Body of pancreas (tissue), 4 donors: ENCODE measurements around the gene SIPA1L3. TPM values are rescaled to one million over a fixed set of nuclear protein-coding genes. Genes with fewer than 3 reads are reported as not detected.

Source experiments
- ATAC-seq: fragments of 150-250 bp; one replicate; pipeline ENCODE4 v1.9.1; 2016
- DNase-seq, 4 donors: peaks; one replicate each; pipeline ENCODE4 v3.0.0-alpha.2; 2019
- H3K27ac ChIP-seq, 4 donors: fragments of 200-600 bp; sonication (generic); 1 replicate in 3 of 4; 2 replicates in 1 of 4; pipeline versions ENCODE4 v1.5.1 to v1.6.1; 2016 to 2019; ENCODE audit warnings: mild to moderate bottlenecking in 1 of 4, mixed read lengths in 1 of 4, moderate library complexity in 1 of 4
- H3K27me3 ChIP-seq, 2 donors: fragments of 200-600 bp; sonication (generic); one replicate each; pipeline ENCODE4 v1.6.0; 2016; ENCODE audit warnings: mild to moderate bottlenecking in 1 of 2
- H3K36me3 ChIP-seq, 2 donors: fragments of 200-600 bp; sonication (generic); replicated peaks in 1 of 2; 2 replicates each; pipeline ENCODE4 v1.5.1; 2016; ENCODE audit warnings: low read depth in 2 of 2; ENCODE audit not compliant: insufficient read depth in 1 of 2
- H3K4me1 ChIP-seq: fragments of 200-600 bp; sonication (generic); one replicate; pipeline ENCODE4 v1.6.0; 2016
- H3K4me3 ChIP-seq, 2 donors: fragments of 200-600 bp; sonication (generic); 1 replicate in 1 of 2; 2 replicates in 1 of 2; pipeline ENCODE4 v1.5.1; 2016 to 2019
- H3K9me3 ChIP-seq, 3 donors: fragments of 200-600 bp; sonication (generic); 1 replicate in 2 of 3; 2 replicates in 1 of 3; pipeline ENCODE4 v1.5.1; 2016
- CTCF ChIP-seq, 7 experiments: fragments of 450-650 bp in 4 of 7; fragments of 200-600 bp in 3 of 7; sonication (generic) in 3 of 7; IDR thresholded peaks; one replicate each; pipeline ENCODE4 v1.5.1; 2016 to 2019; ENCODE audit warnings: antibody characterized with exemption in 7 of 7
- POLR2A ChIP-seq, 3 donors: fragments of 450-650 bp; IDR thresholded peaks; one replicate each; pipeline ENCODE4 v1.6.1; 2016; ENCODE audit warnings: antibody characterized with exemption in 3 of 3, mild to moderate bottlenecking in 2 of 3
- WGBS, 2 donors: methylation state at CpG; one replicate each; pipeline ENCODE4 v1.1.5; 2017; 5-methylcytosine and 5-hydroxymethylcytosine counted together
- intact Hi-C: fragments of 100-400 bp; cut with DNase I; formaldehyde crosslinking; loops from one replicate; pipeline ENCODE4 v1.15.1; 2023
- total RNA-seq, 2 donors: library from RNA; depleted of rRNA; stranded (reverse); fragments of >200 nt; gene quantifications; one replicate each; pipeline ENCODE4 v1.1.0, GENCODE V29; 2016

The SIPA1L3 gene
- total RNA-seq, 2 donors from 2014 or later: 41.5 to 62.0 TPM

- no peaks in the 10 kb centered on the region for H3K27me3 ChIP-seq
- no peaks in the 10 kb centered on the region for H3K9me3 ChIP-seq
- TF ChIP-seq CTCF (IDR thresholded peaks at IDR 0.05) (no peak), POLR2A (IDR thresholded peaks at IDR 0.05) (no peak)
- peaks cover 0 to 9% of the 10 kb centered on the region in 2 donors for H3K36me3 ChIP-seq
- H3K4me1 ChIP-seq: no peaks in the 10 kb centered on the region
- H3K27ac ChIP-seq: no peak overlapping the region
- 85 to 92% methylated on average over 8 to 9 of the region's 9 CpGs for WGBS, 2 donors
- no peak for ATAC-seq
- no peak for DNase-seq
- no peak overlapping the region for H3K4me3 ChIP-seq
- intact Hi-C loops: no loop called here
Observed at GRCh38 chr19:38118176-38118575, 211.2 kb downstream of the SIPA1L3 start.

- Histone ChIP-seq H3K36me3 (peaks cover 0 to 9% of the 10 kb centered on the region in 2 donors), H3K27me3 (no peaks in the 10 kb centered on the region), H3K4me3 (no peak overlapping the region), H3K27ac (no peak overlapping the region), H3K4me1 (no peaks in the 10 kb centered on the region), H3K9me3 (no peaks in the 10 kb centered on the region)
- DNase-seq (no peak), ATAC-seq (no peak)
- 83 to 95% methylated on average over 4 of the region's 4 CpGs for WGBS, 2 donors
- intact Hi-C loops: no loop called here
- no peak for TF ChIP-seq POLR2A (IDR thresholded peaks at IDR 0.05)
Observed at GRCh38 chr19:38120471-38121025, 213.5 kb downstream of the SIPA1L3 start.

- no peaks in the 10 kb centered on the region for H3K27me3 ChIP-seq
- H3K36me3 ChIP-seq: peaks cover 0 to 9% of the 10 kb centered on the region in 2 donors
- peak in 2 of 4 donors; percentile 17 to 30 for DNase-seq
- 94 to 98% methylated on average over 18 to 24 of the region's 24 CpGs for WGBS, 2 donors
- intact Hi-C loops: no loop called here
- no peaks in the 10 kb centered on the region for H3K9me3 ChIP-seq
- ATAC-seq: no peak
- TF ChIP-seq POLR2A (IDR thresholded peaks at IDR 0.05) (no peak), CTCF (IDR thresholded peaks at IDR 0.05) (no peak)
- H3K4me3 ChIP-seq: no peak overlapping the region
- H3K4me1 ChIP-seq: no peaks in the 10 kb centered on the region
- H3K27ac ChIP-seq: no peak overlapping the region
Observed at GRCh38 chr19:38122402-38123093, 215.5 kb downstream of the SIPA1L3 start.

- no peaks in the 10 kb centered on the region for H3K9me3 ChIP-seq
- intact Hi-C loops: no loop called here
- no peak overlapping the region for H3K4me3 ChIP-seq
- 91 to 97% methylated on average over 7 to 9 of the region's 9 CpGs for WGBS, 2 donors
- ATAC-seq: no peak
- TF ChIP-seq CTCF (IDR thresholded peaks at IDR 0.05) (no peak), POLR2A (IDR thresholded peaks at IDR 0.05) (no peak)
- no peak overlapping the region for H3K27ac ChIP-seq
- DNase-seq: no peak
- peaks cover 0 to 2% of the 10 kb centered on the region in 2 donors for H3K36me3 ChIP-seq
- no peaks in the 10 kb centered on the region for H3K4me1 ChIP-seq
- H3K27me3 ChIP-seq: no peaks in the 10 kb centered on the region
Observed at GRCh38 chr19:38125238-38125637, 218.2 kb downstream of the SIPA1L3 start.

- H3K27ac ChIP-seq: no peak overlapping the region
- 96 to 98% methylated on average over 14 to 23 of the region's 25 CpGs for WGBS, 2 donors
- H3K4me1 ChIP-seq: no peaks in the 10 kb centered on the region
- no peaks in the 10 kb centered on the region for H3K27me3 ChIP-seq
- intact Hi-C loops: no loop called here
- no peak overlapping the region for H3K4me3 ChIP-seq
- TF ChIP-seq CTCF (IDR thresholded peaks at IDR 0.05) (no peak), POLR2A (IDR thresholded peaks at IDR 0.05) (no peak)
- no peaks in the 10 kb centered on the region for H3K36me3 ChIP-seq
- ATAC-seq: no peak
- no peaks in the 10 kb centered on the region for H3K9me3 ChIP-seq
- no peak for DNase-seq
Observed at GRCh38 chr19:38130399-38130798, 223.4 kb downstream of the SIPA1L3 start.
